GM13976 (cell line): ENCODE results near the gene CTSD.

ENCODE experiments used
- DNase-seq: peaks from one replicate; pipeline ENCODE4 v3.0.0; 2012; ENCODE audit warnings: low spot score
- in situ Hi-C: fragments of 300-500 bp; cut with MboI; formaldehyde crosslinking; loops from one replicate; pipeline ENCODE4 v1.12.0; 2022; ENCODE audit warnings: low sequenced_read_pairs, mixed read lengths, inconsistent platforms; ENCODE audit not compliant: unreplicated experiment
- TF ChIP-seq, protein P1 (sequence below): IDR thresholded peaks from 2 replicates; pipeline ENCODE4 v1.5.1; 2012; ENCODE audit warnings: borderline replicate concordance, mild to moderate bottlenecking; ENCODE audit not compliant: insufficient read depth; ENCODE audit errors: extremely low read depth, missing control alignments, control extremely low read depth

Gene CTSD

DNA sequence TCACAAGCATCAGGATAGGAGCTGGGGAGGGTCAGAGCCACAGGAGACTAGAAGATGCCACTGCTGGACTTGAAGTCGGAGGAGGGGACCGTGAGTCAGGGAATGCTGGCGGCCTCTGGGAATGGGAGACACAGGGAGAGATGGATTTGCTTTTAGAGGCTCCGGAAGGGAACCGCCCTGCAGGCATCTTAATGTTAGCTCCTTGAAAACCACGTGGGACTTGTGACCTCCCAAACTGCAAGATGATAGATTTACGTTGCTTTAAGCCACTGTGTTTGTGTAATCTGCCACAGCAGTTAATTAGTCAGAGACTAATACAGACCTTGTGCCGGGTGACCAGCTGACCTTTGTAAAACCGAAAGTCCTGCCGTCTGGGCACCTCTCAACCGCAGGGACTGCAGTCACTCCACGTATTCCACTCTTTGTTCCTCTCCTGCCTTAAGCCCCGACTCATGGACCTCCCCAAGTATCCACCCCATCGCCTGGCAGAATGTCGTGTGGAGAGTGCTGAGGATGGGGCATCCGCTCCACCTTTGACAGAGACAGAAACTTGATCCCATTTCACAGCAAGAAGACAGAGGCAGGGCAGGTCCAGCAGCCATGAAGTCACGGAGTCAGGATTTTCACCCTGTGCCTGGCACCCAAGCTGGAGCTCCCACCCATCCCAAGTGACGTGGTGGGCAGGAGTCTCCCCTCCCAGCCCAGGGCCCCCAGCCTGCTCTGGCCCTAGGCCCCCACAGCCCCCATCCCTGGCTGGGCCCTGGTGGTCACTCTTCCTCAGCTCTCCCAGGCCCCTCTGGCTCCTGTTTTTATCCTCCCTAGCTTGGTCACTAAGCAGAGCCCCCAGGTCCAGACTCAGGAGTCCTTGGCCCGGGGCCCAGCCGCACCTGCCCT lies 19.4 kb upstream of the CTSD start:
- in situ Hi-C loops, result no loop called here
- DNase-seq, result peak; percentile 24
- TF ChIP-seq, protein P1, sequence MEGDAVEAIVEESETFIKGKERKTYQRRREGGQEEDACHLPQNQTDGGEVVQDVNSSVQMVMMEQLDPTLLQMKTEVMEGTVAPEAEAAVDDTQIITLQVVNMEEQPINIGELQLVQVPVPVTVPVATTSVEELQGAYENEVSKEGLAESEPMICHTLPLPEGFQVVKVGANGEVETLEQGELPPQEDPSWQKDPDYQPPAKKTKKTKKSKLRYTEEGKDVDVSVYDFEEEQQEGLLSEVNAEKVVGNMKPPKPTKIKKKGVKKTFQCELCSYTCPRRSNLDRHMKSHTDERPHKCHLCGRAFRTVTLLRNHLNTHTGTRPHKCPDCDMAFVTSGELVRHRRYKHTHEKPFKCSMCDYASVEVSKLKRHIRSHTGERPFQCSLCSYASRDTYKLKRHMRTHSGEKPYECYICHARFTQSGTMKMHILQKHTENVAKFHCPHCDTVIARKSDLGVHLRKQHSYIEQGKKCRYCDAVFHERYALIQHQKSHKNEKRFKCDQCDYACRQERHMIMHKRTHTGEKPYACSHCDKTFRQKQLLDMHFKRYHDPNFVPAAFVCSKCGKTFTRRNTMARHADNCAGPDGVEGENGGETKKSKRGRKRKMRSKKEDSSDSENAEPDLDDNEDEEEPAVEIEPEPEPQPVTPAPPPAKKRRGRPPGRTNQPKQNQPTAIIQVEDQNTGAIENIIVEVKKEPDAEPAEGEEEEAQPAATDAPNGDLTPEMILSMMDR, result no peak

DNA sequence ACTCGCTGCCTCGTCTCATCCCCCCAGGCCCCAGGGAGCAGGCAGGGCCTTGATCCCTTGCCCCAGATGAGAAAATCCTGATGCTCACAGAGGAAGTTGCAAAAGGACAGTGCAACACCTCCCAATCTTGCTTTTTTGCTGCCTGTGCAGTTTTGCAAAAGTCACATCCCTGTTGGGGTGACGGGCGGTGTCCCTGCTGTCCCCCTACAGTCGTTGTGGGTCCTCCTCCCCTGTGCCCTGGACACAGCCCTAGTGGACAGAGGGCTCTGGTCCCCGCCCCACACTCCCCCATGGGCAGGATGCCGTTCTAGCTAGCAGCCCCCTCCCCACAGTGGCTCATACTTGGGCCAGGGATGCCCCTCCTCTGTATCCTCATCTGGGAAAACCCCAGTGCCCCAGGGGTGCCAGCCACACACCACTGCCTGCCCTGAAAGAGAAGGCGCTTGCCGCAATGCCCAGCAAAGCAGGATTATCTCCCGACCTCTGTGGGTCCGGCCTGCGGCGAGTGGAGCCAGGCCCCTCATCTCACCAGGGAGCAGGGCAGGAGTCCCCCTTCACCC lies 18.4 kb upstream of the CTSD start:
- in situ Hi-C loops, result no loop called here
- TF ChIP-seq, protein P1, result no peak
- DNase-seq, result peak; percentile 23

DNA sequence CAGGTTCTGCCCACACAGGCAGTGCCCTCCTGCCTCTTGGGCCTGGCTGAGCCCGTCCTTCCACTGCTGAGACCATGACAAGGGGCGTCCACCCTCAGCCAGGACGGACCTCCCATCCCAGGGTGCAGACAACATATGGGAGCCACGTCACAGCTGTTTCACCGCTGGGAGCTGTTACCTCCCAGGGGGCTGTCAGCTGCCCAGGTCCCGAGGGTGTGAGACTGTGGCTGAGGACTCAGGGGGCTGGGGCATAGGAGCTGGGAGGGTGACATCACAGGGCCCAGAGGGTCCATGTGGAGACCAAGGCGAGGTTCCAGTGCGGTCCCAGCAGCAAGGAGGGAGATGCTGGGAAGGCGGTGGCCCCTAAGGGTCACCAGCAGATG lies 17.9 kb upstream of the CTSD start:
- TF ChIP-seq, protein P1, result no peak
- peak; percentile 31 for DNase-seq
- in situ Hi-C loops, result no loop called here

DNA sequence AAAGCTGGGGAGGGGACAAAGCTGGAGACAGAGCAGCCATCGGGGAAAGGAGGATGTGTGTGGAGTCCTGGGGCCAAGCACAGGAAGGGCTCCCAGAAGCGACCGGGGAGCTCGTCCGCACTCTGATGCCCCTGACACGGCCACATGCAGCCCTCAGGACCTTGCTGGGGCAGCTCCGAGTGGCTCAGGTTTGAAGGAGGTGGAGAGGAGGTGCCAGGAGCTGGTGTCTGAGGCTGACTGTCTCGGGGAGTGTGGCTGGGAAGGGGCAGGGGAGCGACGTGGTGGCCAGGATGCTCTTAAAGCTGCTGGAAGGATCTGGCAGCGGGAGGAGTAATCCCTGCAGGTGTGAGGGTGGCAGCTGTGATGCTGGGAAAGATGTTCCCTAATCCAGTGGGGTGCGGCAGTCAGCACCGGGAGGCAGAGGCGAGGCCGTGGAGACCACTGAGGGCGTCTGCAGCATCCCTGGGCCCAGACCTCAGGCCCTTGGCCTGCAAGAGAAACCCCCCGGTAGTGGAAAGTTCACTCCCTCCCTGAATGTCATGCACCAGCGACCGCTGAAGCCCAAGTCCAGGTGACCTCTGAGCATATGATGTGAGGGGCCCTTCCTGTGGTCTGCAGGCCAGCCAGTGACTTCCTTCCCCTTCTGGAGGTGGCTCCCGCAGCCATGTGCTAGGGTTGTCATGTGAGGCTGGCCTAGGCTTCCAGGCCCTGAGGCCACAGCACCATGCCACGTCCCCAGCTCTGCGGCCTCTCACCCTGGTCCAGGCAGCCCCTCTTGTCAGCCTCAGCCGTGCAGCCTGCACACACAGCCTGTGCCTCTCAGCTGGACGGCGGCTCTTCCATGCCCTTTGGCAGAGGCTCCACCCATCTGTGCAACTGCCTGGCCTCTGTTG lies 17.2 kb upstream of the CTSD start:
- in situ Hi-C loops, result no loop called here
- TF ChIP-seq, protein P1, result no peak
- DNase-seq, result peak; percentile 43

DNA sequence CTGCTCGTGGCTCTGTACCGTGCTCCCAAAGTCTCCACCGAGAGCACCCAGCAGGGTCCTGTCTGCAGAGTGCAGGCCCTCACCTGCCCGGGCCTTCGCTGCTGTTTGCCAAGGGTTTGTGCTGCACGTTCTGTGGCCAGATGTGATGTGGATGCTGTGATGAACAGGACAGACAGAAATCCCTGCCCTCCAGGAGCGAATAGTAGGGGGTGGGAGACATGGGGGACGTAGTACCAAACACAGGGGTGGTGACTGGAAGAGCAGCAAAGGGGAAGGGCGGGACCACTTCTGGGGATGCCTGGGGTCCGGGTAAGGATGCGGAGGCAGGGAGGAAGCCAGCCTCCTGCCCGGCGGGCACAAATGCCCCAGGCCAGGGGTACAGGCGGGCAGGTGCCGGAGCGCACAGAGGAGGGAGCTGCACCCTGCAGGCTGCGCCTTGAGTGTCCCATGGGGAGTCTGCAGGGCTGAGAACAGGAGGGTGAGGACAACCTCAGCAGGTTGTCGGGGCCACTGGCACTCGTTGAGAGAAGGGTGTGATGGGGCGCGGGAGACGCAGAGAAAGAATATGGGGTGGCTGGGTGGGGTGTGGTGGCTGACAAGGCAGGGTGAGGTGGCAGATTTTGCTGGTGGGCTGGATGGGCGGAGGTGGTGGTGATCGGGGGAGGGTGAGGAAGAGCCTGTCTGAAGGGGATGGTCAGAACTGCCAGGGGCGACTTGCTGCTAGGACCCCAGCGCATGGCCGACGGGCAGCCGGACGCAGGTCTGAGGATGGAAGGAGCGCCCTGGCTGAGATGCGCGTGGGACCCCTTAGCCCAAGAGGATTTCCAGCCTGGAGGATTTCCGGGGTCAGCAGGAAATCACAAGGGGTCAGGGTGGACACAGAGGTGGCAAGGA lies 16.3 kb upstream of the CTSD start:
- in situ Hi-C loops, result no loop called here
- peak; percentile 20 for DNase-seq

More for the DNA sequence above, 16.3 kb upstream of the CTSD start:
- TF ChIP-seq, protein P1, result no peak
